GM19099 (cell line): ENCODE results near the gene BDP1.

Experiments used
- POLR2A ChIP-seq: IDR thresholded peaks from 3 replicates; pipeline ENCODE4 v1.6.1; 2011; ENCODE audit warnings: low read depth; ENCODE audit not compliant: insufficient read length; ENCODE audit errors: extremely low read depth

Gene BDP1

DNA sequence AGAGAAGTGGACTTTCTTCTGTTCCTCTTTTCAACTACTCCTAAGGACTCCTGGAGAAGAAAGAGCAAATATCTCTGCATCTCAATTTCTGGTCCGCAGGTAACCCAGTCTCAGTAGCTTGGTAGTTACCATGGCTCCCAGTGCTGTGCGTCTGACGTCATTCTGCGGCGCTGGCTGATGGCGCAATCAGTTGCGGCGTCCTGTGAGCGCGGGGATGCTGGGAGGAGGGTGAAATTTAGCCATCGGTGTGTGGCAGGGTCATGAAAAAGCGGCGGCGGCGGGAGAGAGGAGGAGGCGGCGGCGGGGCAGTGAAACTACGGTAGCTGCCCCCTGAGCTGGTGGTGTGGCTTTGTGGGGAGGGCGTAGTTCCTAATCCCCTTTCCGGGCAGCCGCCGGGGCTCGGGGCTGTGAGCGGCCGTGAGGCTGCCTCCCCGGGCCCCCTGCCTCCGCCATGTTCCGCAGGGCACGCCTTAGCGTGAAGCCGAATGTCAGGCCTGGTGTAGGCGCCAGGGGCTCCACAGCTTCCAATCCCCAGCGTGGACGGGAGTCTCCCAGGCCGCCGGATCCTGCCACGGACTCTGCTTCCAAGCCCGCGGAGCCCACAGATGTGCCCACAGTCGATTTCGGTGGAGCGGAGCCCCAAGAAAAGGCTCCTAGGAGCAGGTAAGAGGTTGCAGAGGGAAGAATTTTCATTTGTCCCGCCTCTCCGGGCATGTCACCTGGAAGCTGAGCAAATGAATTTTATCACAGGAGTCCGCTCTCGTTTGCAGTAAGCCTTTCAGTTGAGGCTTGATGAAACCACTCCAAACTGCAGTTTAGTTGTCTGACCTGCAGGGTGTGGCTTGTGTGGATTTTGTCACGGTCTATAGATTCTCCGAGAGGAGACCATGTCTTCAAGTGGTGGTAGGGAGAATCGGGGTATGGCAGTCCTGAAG is at the start of gene BDP1:
TSS of gene BDP1 (plus strand) at position 225 of the 935 bp plus-strand sequence. CDS start at position 452, 227 bp downstream.
- TF ChIP-seq POLR2A, result peak; percentile 80

DNA sequence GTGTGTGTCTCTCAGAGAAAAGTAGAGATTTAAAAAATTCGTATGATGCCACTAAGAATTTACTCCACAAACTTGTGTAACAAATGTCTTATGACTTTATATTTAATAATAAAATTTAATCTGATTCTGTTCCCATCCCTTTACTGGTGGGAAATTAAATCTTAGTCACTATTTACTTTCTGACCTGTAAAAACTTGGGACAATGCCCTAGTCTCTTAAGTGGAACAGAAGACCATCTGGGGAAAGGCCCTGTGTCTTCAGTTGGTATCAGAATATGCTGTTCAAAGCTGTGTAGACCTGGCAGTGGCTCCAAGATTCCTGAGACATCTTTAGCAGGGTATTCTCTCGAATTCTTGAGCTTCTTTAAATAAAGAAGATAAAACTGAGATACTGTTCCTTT is 2.6 kb upstream of the BDP1 start:
- no peak for TF ChIP-seq POLR2A

GRCh38 chr5:71454913-71455312 is 538 bp upstream of the BDP1 start:
- TF ChIP-seq POLR2A, result no peak

GRCh38 chr5:71456362-71456743 is 902 bp downstream of the BDP1 start:
- TF ChIP-seq POLR2A, result no peak

GRCh38 chr5:71457106-71457505 is 1.7 kb downstream of the BDP1 start:
- no peak for TF ChIP-seq POLR2A

- no peak for TF ChIP-seq POLR2A
Observed at GRCh38 chr5:71460693-71461092, 5.2 kb downstream of the BDP1 start.

GRCh38 chr5:71461360-71461759 is 5.9 kb downstream of the BDP1 start:
- no peak for TF ChIP-seq POLR2A

GRCh38 chr5:71471193-71471592 is 15.7 kb downstream of the BDP1 start:
- TF ChIP-seq POLR2A, result no peak

- TF ChIP-seq POLR2A, result no peak
Observed at GRCh38 chr5:71475788-71476384, 20.4 kb downstream of the BDP1 start.

DNA sequence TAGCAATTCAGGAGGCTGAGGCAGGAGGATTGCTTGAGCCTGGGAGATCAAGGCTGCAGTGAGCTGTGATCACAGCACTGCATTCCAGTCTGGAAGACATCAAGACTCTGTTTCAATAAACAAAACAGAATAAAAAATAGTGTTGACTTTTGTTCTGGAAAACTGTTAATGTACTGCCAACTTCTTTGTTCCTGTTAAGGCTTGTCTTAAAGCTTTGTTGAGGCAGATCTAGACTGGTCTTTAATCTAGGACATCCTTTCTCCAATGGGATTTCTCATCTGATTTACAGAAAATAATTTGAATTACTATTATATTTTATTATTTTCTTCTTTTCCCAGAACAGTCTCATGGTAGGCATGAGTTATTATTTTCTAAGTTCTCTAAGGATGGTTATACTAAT is 26.0 kb downstream of the BDP1 start:
- no peak for TF ChIP-seq POLR2A

- no peak for TF ChIP-seq POLR2A
Observed at GRCh38 chr5:71482132-71482531, 26.7 kb downstream of the BDP1 start.

DNA sequence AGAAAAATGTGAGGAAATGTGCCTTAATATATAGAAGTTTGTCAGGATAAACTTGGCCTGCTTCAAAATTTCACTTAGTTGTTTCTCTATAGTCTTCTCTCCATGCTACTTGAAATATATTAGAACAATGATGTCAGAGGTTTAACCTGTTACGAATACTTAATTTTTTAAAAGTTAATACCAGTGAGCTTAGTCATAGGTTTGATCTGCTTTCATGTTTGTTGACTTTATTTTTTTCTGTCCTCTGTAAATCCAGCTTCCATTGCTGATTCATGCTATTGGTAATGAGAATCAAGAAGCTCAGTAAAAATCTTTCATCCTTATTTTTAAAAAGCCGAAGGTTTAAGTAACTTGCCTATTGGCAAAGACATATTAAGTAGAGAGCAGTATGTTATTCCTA is 27.9 kb downstream of the BDP1 start:
- no peak for TF ChIP-seq POLR2A

DNA sequence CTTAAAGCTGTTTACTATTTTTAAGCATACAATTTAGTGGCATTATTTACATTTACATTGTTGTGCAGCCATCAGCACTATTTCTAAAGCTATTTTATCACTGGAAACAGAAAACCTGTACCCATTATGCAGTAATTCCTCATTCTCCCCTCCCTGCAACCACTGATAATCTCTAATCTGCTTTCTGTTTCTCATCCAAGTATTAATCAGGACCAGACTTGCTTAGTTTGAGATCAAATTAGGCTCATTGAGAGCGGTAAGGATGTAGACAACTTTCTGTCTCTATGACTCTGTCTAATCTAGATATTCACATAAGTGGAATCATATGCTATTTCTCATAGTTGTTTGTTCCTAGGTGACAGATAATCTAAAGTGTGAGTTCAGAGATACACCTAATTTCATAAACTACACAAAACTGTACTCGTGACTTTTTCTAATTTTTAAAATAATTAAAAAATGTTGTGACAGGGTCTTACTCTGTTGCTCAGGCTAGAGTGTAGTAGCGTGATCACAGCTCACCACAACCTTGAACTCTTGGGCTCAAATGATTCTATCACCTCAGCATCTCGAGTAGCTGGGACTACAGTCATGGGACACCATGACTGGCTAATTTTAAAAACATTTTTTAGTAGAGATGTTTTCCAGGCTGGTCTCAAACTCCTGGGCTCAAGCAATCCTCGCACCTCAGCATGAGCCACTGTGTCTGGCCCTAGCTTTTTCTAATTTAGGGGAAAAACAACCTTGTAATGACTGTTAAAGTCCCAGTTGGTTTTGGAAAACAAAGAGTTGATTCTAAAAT is 37.6 kb downstream of the BDP1 start:
- TF ChIP-seq POLR2A, result no peak

DNA sequence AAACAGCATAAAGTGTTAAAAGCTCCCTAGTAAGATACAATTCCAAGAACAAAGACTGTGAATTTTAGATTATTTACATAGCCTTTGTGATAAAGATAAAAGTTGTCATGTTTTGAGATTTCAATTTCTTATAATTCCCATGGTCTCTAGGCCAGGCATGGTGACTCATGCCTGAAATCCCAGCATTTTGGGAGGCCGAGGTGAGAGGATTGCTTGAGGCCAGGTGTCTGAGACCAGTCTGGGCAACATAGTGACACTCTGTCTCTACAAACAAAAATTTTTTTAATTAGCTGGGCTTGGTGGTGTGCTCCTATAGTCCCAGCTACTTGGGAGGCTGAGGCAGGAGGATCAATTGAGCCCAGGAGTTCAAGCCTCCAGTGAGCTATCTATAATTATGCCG is 48.1 kb downstream of the BDP1 start:
- TF ChIP-seq POLR2A, result no peak

- no peak for TF ChIP-seq POLR2A
Observed at GRCh38 chr5:71522151-71522550, 66.7 kb downstream of the BDP1 start.
